GM21717 (cell line): ENCODE measurements around the gene OR8D1.
"Not testable (repeated sequence)": the region's sequence is repeated elsewhere in the genome, so short reads cannot be mapped to it uniquely, and the experiment has no call there.

Source experiments
- ATAC-seq: cut with Tn5 transposase; IDR thresholded peaks from one replicate; pipeline ENCODE4 v1.9.1; 2021; ENCODE audit warnings: mild to moderate bottlenecking, moderate library complexity; ENCODE audit not compliant: unreplicated experiment

OR8D1 gene

DNA sequence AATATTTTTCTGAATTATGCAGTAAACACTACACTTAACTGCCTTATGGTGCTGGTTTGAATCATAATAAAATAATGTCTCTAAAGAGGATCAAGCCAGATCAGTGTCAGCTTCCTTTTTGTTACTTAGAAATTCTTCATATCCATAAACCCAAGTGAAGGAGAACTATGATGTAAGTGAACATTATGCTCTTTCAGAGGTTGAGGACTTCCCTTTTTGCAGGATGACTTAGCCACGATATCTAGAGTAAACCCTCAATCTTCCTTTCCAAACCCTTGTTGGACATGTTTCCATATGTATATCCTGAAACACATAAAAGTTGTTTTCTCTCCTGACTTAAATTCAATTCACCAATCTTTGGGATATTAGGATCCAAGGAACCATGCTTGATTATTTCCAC is 19.1 kb downstream of the OR8D1 start:
- no peak for ATAC-seq

DNA sequence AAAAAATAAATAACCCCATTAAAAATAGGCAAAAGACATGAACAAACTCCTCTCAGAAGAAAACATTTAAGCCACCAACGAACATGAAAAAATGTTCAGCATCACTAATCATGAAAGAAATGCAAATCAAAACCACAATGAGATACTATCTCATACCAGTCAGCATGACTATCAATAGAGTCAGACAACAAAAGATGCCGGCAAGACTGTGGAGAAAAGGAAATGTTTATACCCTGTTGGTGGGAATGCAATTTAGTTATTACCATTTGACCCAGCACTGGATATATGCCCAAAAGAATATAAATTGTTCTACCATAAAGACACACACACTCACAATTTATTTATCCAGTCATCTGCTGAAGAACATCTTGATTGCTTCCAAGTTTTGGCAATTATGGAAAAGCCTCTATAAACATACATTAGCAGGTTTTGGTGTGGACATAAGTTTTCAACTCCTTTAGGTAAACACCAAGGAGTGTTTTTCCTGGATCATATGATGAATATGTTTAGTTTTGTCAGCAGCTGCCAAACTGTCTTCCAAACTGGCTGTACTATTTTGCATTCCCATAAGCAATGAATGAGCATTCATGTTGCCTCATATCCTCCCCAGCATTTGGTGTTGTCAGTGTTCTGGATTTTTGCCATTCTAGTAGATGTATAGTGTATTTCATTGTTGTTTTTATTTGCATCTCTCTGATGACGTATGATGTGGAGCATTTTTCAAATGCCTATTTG is 28.0 kb downstream of the OR8D1 start:
- ATAC-seq = no peak

DNA sequence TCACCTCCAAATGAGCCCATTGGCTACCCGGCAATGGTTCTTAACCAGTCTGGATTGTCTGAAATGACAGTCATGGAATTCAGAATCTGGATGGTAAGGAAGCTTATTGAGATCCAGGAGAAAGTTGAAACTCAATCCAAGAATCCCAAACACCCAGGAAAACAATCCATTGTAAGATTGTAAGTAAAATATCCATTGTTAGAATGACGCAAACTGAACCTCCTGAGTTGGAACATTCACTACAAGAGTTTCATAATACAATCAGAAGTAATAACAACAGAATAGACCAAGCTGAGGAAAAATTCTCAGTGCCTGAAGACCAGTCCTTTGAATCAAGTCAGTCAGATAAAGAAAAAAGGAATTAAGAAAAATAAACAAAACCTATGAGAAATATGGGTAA is 35.5 kb downstream of the OR8D1 start:
- no peak for ATAC-seq

DNA sequence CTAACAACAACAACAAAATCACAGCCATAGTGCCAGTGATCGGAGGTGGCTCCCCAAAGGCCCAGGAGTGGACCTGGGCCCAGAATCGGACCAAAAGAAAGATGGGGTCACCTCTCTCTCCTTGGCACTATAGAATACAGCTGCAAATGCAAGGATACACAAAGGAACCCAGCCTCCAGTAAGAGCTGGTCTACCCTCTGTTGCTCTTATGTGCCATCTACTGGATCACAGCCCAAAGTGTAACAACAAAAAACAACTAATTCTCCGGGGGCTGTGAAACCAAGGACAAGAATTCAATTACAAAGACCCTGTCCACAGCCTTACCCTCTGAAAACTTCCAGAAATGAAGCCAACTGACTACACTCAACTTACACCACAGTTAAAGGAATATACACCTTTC is 35.9 kb downstream of the OR8D1 start:
- ATAC-seq = no peak

DNA sequence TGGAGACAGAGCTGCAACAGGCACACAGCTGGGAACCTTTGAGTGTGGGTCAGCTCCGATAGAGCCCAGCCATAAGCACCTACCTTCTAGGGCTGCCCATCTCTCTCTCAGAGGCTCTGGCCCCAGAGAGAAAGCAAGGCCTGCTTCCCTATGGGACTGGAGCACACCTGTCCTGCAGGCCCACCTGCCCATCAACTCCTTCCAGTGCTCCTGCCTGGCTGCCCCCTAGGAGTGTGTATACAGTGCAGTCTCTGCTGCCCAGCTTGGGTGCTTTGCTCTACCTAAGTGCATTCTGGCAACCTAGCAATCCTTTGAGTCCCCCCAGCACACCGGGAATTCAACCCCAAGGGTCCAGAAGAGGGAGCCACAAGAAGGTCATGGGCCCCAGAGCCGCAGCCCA is 36.5 kb downstream of the OR8D1 start:
- no peak for ATAC-seq

DNA sequence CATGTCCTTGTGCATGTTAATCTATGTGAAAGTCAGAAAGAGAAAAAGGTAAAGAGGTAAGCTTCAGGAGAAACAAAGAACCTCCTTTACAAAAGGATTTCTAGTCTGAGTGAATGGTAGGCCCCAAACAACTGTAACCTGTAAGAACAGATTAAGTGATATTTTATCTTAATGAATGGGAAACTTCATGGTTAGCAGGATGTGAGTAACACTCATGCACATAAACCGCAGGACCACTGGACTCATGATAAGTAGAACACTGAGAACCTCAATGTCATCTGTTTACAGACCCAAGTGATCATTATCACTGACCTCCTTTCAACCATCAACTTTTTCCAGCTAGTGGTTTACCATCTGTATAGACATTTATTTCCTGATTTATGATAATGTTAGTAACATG is 37.7 kb downstream of the OR8D1 start:
- no peak for ATAC-seq

DNA sequence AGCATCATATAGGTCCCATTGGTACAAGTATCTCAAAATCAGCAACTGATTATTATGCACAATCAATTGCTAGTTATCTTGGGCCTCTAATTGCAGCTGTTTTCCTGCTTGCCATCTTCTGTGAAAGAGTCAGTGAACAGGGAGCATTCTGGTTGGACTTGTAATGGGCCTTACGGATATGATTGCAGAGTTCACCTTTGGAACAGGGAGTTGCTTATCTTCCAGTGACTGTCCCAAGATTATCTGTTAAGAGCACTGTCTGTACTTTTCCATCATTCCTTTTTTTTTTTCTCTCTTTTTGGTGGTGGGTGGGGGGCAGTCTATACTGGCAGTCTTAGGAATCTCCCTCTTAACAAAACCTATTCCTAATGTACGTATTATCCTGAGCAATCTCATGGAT is 39.7 kb downstream of the OR8D1 start:
- ATAC-seq = no peak

DNA sequence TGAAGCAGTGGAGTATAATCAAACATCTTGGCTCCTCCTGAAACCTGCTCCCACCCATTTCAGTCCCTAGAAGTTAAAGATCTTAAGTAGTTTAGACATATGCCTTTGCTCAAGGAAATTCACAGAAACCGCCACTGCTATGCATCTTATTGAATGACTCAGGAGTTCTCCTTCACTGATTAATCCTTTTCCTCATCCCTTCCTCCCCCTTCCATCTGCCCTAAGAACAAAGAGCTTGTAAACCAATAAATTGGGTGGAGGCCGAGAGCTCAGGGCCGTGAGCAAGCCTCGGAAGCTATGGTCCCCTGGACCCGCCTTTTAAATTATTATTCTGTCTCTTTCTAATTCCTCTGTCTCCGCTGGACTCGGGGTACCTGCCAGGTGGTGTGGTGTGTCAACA is 42.9 kb downstream of the OR8D1 start:
- not testable (repeated sequence) for ATAC-seq

DNA sequence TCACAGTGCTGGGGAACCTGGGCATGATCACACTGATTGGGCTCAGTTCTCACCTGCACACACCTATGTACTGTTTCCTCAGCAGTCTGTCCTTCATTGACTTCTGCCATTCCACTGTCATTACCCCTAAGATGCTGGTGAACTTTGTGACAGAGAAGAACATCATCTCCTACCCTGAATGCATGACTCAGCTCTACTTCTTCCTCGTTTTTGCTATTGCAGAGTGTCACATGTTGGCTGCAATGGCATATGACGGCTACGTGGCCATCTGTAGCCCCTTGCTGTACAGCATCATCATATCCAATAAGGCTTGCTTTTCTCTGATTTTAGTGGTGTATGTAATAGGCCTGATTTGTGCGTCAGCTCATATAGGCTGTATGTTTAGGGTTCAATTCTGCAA is 48.7 kb downstream of the OR8D1 start:
- ATAC-seq = not testable (repeated sequence)

DNA sequence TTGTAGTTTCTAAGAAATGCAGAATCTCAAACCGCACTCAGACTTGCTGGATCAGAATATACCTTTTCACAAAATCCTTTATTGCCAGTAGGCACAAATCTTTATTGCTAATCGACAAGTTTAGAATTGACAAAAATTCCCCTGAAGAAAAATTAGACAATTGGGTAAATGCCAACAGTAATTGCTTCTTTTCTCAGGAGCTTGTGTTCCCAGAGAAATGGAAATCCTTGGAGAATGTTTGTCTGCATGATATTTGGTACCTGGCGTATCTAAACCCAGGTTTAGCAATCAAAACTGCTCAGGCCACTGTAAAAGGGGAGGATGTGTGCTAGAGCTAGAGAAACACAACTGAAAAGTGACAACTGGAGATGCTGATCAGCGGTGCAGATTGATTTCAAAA is 57.7 kb downstream of the OR8D1 start, which contains the start of gene OR8G5:
Gene OR8G5, plus strand, starts transcription at position 301 of the 400 bp plus-strand sequence. CDS start 8,556 bp downstream, outside the sequence.
- no peak for ATAC-seq
